ENCODE data around the gene C1orf35. TPM values are rescaled to one million over a fixed set of nuclear protein-coding genes. Genes with fewer than 3 reads are reported as not detected.

Gene C1orf35
- total RNA-seq, 3 donors from 2014 or later, result 10.6 to 15.7 (median 13.9) TPM

- DNase-seq (peak in 2 of 3 donors; percentile 57 to 70), ATAC-seq (peak; percentile 33)
- Histone ChIP-seq H3K4me3 (no peak overlapping the region), H3K9me3 (no peaks in the 10 kb centered on the region), H3K36me3 (ENCODE audit: low read depth) (no peaks in the 10 kb centered on the region), H3K4me1 (ENCODE audit: low read depth) (no peaks in the 10 kb centered on the region)
- intact Hi-C loops (cut with DNase I, micrococcal nuclease), result no loop called here
- no peak for TF ChIP-seq CTCF (IDR thresholded peaks at IDR 0.05)
These were observed 47.5 kb upstream of the C1orf35 start for GRCh38 chr1:228150461-228151179.

GRCh38 chr1:228150120-228150460 is 47.0 kb upstream of the C1orf35 start:
- Histone ChIP-seq H3K36me3 (ENCODE audit: low read depth) (no peaks in the 10 kb centered on the region), H3K4me3 (no peak overlapping the region), H3K9me3 (no peaks in the 10 kb centered on the region), H3K4me1 (ENCODE audit: low read depth) (no peaks in the 10 kb centered on the region)
- peak; percentile 2 for ATAC-seq
- intact Hi-C loops (cut with DNase I, micrococcal nuclease), result no loop called here
- no peak for DNase-seq
- no peak for TF ChIP-seq CTCF (IDR thresholded peaks at IDR 0.05)

GRCh38 chr1:228149406-228150119 is 46.4 kb upstream of the C1orf35 start, which contains the start of gene GJC2:
GJC2 (plus strand) TSS chr1:228149930; CDS start chr1:228157759, 7,829 bp downstream.
- no peaks in the 10 kb centered on the region for H3K4me1 ChIP-seq (ENCODE audit: low read depth)
- DNase-seq, result peak in 2 of 3 donors; percentile 44 to 56
- H3K36me3 ChIP-seq (ENCODE audit: low read depth), result no peaks in the 10 kb centered on the region
- TF ChIP-seq CTCF (IDR thresholded peaks at IDR 0.05), result no peak
- peak; percentile 27 for ATAC-seq
- intact Hi-C loops (cut with DNase I, micrococcal nuclease), result no loop called here
- no peaks in the 10 kb centered on the region for H3K9me3 ChIP-seq
- no peak within 1 kb of the TSS for H3K4me3 ChIP-seq

GRCh38 chr1:228148935-228149405 is 45.8 kb upstream of the C1orf35 start:
- H3K36me3 ChIP-seq (ENCODE audit: low read depth), result no peaks in the 10 kb centered on the region
- no peak for ATAC-seq
- TF ChIP-seq CTCF (IDR thresholded peaks at IDR 0.05), result no peak
- H3K9me3 ChIP-seq, result no peaks in the 10 kb centered on the region
- no peaks in the 10 kb centered on the region for H3K4me1 ChIP-seq (ENCODE audit: low read depth)
- DNase-seq, result peak in 1 of 3 donors; percentile 28
- no peak overlapping the region for H3K4me3 ChIP-seq
- intact Hi-C loops (cut with DNase I, micrococcal nuclease), result no loop called here

GRCh38 chr1:228148196-228148861 is 45.2 kb upstream of the C1orf35 start:
- no peak for TF ChIP-seq CTCF (IDR thresholded peaks at IDR 0.05)

More at GRCh38 chr1:228148196-228148861, 45.2 kb upstream of the C1orf35 start:
- H3K4me1 ChIP-seq (ENCODE audit: low read depth), result peaks cover 3% of the 10 kb centered on the region
- no peaks in the 10 kb centered on the region for H3K9me3 ChIP-seq
- H3K4me3 ChIP-seq, result no peak overlapping the region
- ATAC-seq, result no peak
- DNase-seq, result no peak
- intact Hi-C loops (cut with DNase I, micrococcal nuclease), result no loop called here
- H3K36me3 ChIP-seq (ENCODE audit: low read depth), result no peaks in the 10 kb centered on the region
